Stomach (tissue), 9 donors: ENCODE results near the gene PALLD. TPM values are rescaled to one million over a fixed set of nuclear protein-coding genes. Genes with fewer than 3 reads are reported as not detected.

ENCODE experiments used
- DNase-seq, 2 donors: peaks; one replicate each; pipeline versions ENCODE4 v3.0.0 to v3.0.0-alpha.2; 2013 to 2019
- H3K27ac ChIP-seq, 5 donors: fragments of 200-600 bp in 4 of 5; sonication (generic) in 4 of 5; one replicate each; pipeline ENCODE4 v1.5.1; 2013 to 2019; ENCODE audit warnings: mild to moderate bottlenecking in 1 of 5, moderate library complexity in 1 of 5
- H3K27me3 ChIP-seq, 3 donors: fragments of 200-600 bp; sonication (generic); one replicate each; pipeline ENCODE4 v1.5.1; 2017 to 2019; ENCODE audit warnings: mixed run types in 1 of 3
- H3K36me3 ChIP-seq, 4 donors: fragments of 200-600 bp; sonication (generic); 1 replicate in 3 of 4; 2 replicates in 1 of 4; pipeline ENCODE4 v1.5.1; 2016 to 2019
- H3K4me1 ChIP-seq, 4 donors: fragments of 200-600 bp; sonication (generic); one replicate each; pipeline ENCODE4 v1.5.1; 2016 to 2019
- H3K4me3 ChIP-seq, 4 donors: fragments of 200-600 bp; sonication (generic) in 3 of 4; one replicate each; pipeline ENCODE4 v1.5.1; 2016 to 2019; ENCODE audit warnings: mild to moderate bottlenecking in 1 of 4
- H3K9me3 ChIP-seq, 4 donors: fragments of 200-600 bp; sonication (generic); one replicate each; pipeline ENCODE4 v1.5.1; 2016 to 2019
- CTCF ChIP-seq, 7 experiments: fragments of 450-650 bp in 4 of 7; fragments of 200-600 bp in 3 of 7; sonication (generic) in 3 of 7; IDR thresholded peaks; one replicate each; pipeline ENCODE4 v1.5.1; 2016 to 2019; ENCODE audit warnings: antibody characterized with exemption in 7 of 7, control low read depth in 2 of 7, mild to moderate bottlenecking in 1 of 7
- EP300 ChIP-seq: sonication (generic); formaldehyde crosslinking; IDR thresholded peaks from one replicate; pipeline ENCODE4 v1.6.1; 2017; ENCODE audit warnings: antibody characterized with exemption
- POLR2A ChIP-seq, 4 donors: fragments of 450-650 bp; IDR thresholded peaks; one replicate each; pipeline ENCODE4 v1.6.1; 2016; ENCODE audit warnings: antibody characterized with exemption in 4 of 4, control low read depth in 2 of 4, mild to moderate bottlenecking in 1 of 4, moderate library complexity in 1 of 4
- POLR2AphosphoS5 ChIP-seq, 3 donors: sonication (generic); formaldehyde crosslinking; IDR thresholded peaks; one replicate each; pipeline ENCODE4 v1.6.1; 2016; ENCODE audit warnings: antibody characterized with exemption in 3 of 3
- WGBS, 5 donors: extraction: QIAGEN DNeasy Blood & Tissue Kit in 3 of 5; methylation state at CpG; one replicate each; pipeline versions ENCODE4 v1.1.5 to v1.1.7; 2013 to 2018; 5-methylcytosine and 5-hydroxymethylcytosine counted together
- intact Hi-C: fragments of 100-400 bp; cut with DNase I; formaldehyde crosslinking; loops from one replicate; pipeline ENCODE4 v1.15.1; 2023; ENCODE audit warnings: low total_unique reads
- polyA plus RNA-seq, 3 donors: library from polyadenylated mRNA; stranded (reverse); fragments of 200-250 nt; gene quantifications; one replicate each; pipeline ENCODE4 v1.2.3, GENCODE V29; 2013
- total RNA-seq, 5 donors: library from RNA; depleted of rRNA; stranded (reverse); fragments of >200 nt; gene quantifications; one replicate each; pipeline versions ENCODE4 v1.1.0 to v1.2.3, GENCODE V29; 2014 to 2016
- donor health status: healthy with polysubstance abuse.
- donor health status: Bipolar disorder and iron deficiency.
- donor health status: healthy.

The PALLD gene
- total and polyA plus RNA-seq, 8 donors: 75.9 to 984 (median 206) TPM

- 65 to 91% (median 86%) methylated on average over 3 of the region's 3 CpGs for WGBS, 5 donors
- H3K4me1 ChIP-seq: peaks cover 21 to 95% (median 57%) of the 10 kb centered on the region in 4 donors
- no peaks in the 10 kb centered on the region for H3K9me3 ChIP-seq
- DNase-seq: no peak
- TF ChIP-seq POLR2AphosphoS5 (IDR thresholded peaks at IDR 0.05) (no peak), CTCF (IDR thresholded peaks at IDR 0.05) (no peak), POLR2A (IDR thresholded peaks at IDR 0.05) (no peak), EP300 (no peak)
- peaks cover 0 to 5% (median 0%) of the 10 kb centered on the region in 4 donors for H3K36me3 ChIP-seq
- intact Hi-C loops: no loop called here
- peak overlapping the region in 4 of 5 donors; percentile 71 to 96 (median 76) for H3K27ac ChIP-seq
- H3K4me3 ChIP-seq: no peak overlapping the region
- no peaks in the 10 kb centered on the region for H3K27me3 ChIP-seq
Measured at GRCh38 chr4:168849997-168850396, 353.1 kb downstream of the PALLD start.

DNA sequence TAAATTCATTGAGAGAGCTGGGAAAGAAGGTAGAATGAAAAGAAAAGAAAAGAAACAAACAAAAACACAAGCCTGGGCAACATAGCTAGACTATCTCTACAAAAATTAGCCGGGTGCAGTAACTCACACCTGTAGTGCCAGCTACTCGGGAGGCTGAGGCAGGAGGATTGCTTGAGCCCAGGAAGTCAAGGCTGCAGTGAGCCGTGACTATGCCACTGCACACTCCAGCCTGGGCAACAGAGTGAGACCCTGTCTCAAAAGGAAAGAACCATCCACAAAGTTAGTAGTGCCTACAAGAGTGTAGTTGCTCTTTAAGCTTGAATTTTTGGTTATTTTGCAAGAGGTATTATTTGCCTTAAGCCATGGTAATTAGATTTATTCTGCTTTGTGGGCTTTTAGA lies 355.5 kb downstream of the PALLD start:
- no peak for TF ChIP-seq EP300
- 86 to 94% (median 92%) methylated on average over 3 of the region's 3 CpGs for WGBS, 5 donors
- Histone ChIP-seq H3K27me3 (no peaks in the 10 kb centered on the region), H3K9me3 (no peaks in the 10 kb centered on the region), H3K27ac (peak overlapping the region in 2 of 5 donors; percentile 5 to 96), H3K4me1 (peaks cover 21 to 80% (median 52%) of the 10 kb centered on the region in 4 donors), H3K36me3 (peaks cover 0 to 10% (median 2%) of the 10 kb centered on the region in 4 donors), H3K4me3 (no peak overlapping the region)
- intact Hi-C loops: no loop called here
- DNase-seq: no peak

DNA sequence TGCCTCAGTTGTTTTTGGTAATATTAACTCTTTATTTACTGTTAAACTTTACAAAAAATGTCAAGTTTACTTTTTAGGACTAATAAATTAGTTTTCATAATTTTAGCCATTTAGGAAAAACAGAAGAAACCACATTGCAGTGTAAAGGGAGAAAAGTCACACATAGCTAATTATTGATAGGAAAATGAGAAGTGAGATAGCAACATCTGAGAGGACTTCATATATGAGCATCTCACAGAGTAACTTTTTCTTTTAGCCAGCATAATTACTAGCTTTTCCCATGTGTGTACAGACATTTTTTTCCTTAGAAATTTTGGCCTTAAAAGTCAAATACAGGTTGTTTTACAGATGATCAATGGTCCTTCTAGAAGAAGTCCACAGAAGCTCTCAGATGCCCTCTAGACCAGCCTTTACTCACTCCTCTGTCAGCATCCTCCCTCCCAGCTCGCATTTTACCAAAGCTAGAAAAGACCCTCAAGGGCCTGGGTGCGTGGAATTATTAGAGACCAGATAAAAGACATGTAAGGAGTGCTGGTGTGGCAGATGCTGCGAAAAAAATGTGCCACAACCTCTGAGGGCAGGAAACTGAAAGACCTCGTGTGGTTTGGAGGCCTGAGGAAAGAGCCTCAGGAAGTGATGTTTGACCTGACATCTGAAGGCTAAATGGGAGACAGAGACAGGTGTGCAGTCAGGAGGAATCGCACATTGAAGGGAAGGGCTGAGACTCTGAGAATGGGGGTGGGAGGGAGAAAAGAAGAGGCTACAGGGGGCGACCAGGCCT lies 356.3 kb downstream of the PALLD start:
- intact Hi-C loops: no loop called here
- peak overlapping the region in 4 of 5 donors; percentile 48 to 96 (median 72) for H3K27ac ChIP-seq
- no peaks in the 10 kb centered on the region for H3K27me3 ChIP-seq
- DNase-seq: no peak
- H3K4me1 ChIP-seq: peaks cover 24 to 80% (median 56%) of the 10 kb centered on the region in 4 donors
- no peak overlapping the region for H3K4me3 ChIP-seq
- H3K36me3 ChIP-seq: peaks cover 0 to 10% (median 2%) of the 10 kb centered on the region in 4 donors
- TF ChIP-seq CTCF (IDR thresholded peaks at IDR 0.05) (no peak), EP300 (no peak), POLR2A (IDR thresholded peaks at IDR 0.05) (no peak), POLR2AphosphoS5 (IDR thresholded peaks at IDR 0.05) (no peak)
- H3K9me3 ChIP-seq: no peaks in the 10 kb centered on the region
- 68 to 81% (median 79%) methylated on average over 6 of the region's 6 CpGs for WGBS, 5 donors

DNA sequence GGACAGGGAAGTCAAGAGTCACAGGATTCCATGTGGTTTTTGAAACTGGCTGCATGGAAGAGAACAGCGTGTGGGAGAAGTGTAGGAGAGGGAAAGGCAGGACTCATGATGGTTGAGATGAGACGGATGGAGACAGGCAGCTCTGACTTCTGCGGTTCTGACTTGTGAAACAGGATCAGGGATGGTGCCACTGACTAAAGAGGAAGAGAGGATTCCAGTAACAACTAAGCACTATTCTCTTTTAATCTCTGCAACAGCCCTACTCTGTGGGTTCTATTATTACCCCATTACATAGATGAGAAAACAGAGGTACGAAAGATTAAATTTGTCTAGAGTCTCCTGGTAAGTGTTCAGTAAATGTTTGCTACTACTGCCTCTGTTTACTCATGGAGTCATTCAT lies 356.9 kb downstream of the PALLD start:
- no peaks in the 10 kb centered on the region for H3K9me3 ChIP-seq
- intact Hi-C loops: no loop called here
- TF ChIP-seq CTCF (IDR thresholded peaks at IDR 0.05) (no peak), POLR2A (IDR thresholded peaks at IDR 0.05) (no peak)
- 84 to 90% (median 87%) methylated on average over 4 of the region's 4 CpGs for WGBS, 5 donors
- H3K27ac ChIP-seq: peak overlapping the region in 4 of 5 donors; percentile 48 to 96 (median 72)
- peaks cover 0 to 10% (median 2%) of the 10 kb centered on the region in 4 donors for H3K36me3 ChIP-seq
- no peaks in the 10 kb centered on the region for H3K27me3 ChIP-seq
- no peak for DNase-seq
- no peak overlapping the region for H3K4me3 ChIP-seq
- peaks cover 19 to 80% (median 54%) of the 10 kb centered on the region in 4 donors for H3K4me1 ChIP-seq
